ENCODE data around the gene TUBB2B. TPM values are rescaled to one million over a fixed set of nuclear protein-coding genes. Genes with fewer than 3 reads are reported as not detected.
A peak's percentile ranks its signal among the peaks of the same experiment; 100 is the strongest.

The TUBB2B gene
- total RNA-seq, 2 donors from 2014 or later = 253 to 304 TPM

DNA sequence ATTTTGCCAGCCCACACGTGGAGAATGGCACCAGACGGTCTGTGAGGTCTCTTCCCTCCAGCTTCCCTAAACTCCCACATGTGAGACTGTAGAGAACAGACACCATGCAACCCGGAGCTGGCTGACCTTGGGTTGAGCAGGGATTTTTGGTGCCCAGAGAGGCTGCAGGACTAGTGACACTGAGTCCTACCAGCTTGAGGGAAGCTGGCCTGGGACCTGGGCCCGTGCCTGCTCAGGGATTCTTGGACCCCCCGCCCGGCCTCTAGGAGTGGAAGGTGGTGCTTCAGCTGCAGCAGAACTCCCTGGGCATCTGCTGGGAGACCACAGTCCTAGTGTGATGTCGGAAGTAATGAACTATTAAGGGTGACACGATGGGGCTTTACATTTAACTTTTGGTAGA, 34.5 kb upstream of the TUBB2B start:
- Histone ChIP-seq H3K9ac (ENCODE audit: extremely low read depth, low read length, poor library complexity, severe bottlenecking) (no peak overlapping the region), H3K27ac (ENCODE audit: low read depth, low read length) (no peak overlapping the region), H3K27me3 (ENCODE audit: control insufficient read depth, insufficient read depth, low read length, poor library complexity, severe bottlenecking) (no peaks in the 10 kb centered on the region), H3K36me3 (ENCODE audit: control insufficient read depth, insufficient read depth, low read length) (no peaks in the 10 kb centered on the region), H3K9me3 (ENCODE audit: control insufficient read depth, low read length) (no peaks in the 10 kb centered on the region), H3K4me3 (ENCODE audit: low read length) (no peak overlapping the region), H3K4me1 (ENCODE audit: control insufficient read depth, insufficient read depth, low read length) (no peaks in the 10 kb centered on the region)
- H3K9me3 Mint-ChIP-seq = no peaks in the 10 kb centered on the region
- peaks cover 12% of the 10 kb centered on the region for H3K36me3 Mint-ChIP-seq (ENCODE audit: low read depth)
- WGBS, 2 experiments (ENCODE audit: insufficient coverage in 1 of 2, insufficient read length in 1 of 2) = 78 to 100% methylated on average over 2 to 8 of the region's 8 CpGs
- H3K4me3 Mint-ChIP-seq = no peak overlapping the region
- DNase-seq = no peak
- H3K27ac Mint-ChIP-seq = no peak overlapping the region
- peaks cover 15% of the 10 kb centered on the region for H3K27me3 Mint-ChIP-seq (ENCODE audit: insufficient read depth)
- H3K4me1 Mint-ChIP-seq = peaks cover 13% of the 10 kb centered on the region
- TF ChIP-seq, protein P1, sequence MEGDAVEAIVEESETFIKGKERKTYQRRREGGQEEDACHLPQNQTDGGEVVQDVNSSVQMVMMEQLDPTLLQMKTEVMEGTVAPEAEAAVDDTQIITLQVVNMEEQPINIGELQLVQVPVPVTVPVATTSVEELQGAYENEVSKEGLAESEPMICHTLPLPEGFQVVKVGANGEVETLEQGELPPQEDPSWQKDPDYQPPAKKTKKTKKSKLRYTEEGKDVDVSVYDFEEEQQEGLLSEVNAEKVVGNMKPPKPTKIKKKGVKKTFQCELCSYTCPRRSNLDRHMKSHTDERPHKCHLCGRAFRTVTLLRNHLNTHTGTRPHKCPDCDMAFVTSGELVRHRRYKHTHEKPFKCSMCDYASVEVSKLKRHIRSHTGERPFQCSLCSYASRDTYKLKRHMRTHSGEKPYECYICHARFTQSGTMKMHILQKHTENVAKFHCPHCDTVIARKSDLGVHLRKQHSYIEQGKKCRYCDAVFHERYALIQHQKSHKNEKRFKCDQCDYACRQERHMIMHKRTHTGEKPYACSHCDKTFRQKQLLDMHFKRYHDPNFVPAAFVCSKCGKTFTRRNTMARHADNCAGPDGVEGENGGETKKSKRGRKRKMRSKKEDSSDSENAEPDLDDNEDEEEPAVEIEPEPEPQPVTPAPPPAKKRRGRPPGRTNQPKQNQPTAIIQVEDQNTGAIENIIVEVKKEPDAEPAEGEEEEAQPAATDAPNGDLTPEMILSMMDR (conservative IDR thresholded peaks at IDR 0.05) = no peak

DNA sequence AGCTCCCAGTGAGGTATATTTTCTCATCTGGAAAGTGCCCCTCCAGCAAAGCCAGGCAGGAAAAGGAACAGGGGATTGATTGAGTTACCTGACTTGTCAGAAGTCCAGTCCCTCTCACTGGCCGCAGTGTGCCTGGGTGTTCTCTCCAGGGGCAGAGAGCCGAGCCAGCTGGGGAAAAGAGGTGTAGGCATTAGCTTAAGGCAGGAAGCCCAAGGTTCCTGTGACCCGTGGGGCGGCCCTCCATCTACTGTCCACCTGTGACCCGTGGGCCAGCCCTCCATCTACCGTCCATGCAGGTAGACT, 34.0 kb upstream of the TUBB2B start:
- WGBS, 2 experiments (ENCODE audit: insufficient coverage in 1 of 2, insufficient read length in 1 of 2) = 62 to 63% methylated on average over 6 of the region's 6 CpGs
- H3K4me3 Mint-ChIP-seq = no peak overlapping the region
- no peak overlapping the region for H3K27ac Mint-ChIP-seq

DNA sequence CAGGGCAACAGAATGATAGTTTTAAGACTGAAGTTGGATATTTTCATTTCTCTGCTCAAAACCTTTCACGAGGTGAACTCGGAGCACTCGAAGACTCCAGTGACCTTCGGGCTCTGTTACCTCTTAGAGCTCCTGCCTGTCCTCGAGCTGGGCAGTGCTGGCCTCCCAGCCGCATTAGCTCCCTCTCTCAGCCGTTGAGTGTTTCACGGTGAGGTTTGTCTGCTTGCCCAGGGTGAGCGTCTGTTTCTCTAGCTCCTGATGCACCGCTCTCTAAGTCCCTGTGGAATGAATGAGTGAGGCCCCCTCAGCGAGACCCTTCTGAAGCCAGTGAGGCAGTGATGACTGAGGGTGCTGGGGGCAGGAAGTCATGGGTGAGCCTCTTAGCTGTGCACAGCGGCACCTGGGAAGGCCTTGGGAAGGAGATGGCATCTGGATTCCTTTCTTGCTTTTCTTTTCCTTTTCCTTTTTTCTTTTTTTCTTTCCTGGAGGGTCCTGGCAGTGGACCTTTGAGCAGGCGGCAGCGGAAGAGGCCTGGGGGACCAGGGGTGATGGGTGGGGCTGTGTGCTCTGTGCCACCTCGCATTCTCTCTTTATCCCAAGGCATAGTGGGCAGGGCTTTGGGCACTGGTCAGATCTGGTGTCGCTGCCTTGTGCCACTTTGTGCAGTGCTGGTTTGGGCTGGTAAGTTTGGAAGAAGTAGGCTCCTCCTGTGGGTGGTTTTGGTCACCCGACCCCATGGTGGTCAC, 33.5 kb upstream of the TUBB2B start:
- peaks cover 25% of the 10 kb centered on the region for H3K27me3 Mint-ChIP-seq (ENCODE audit: insufficient read depth)
- H3K36me3 Mint-ChIP-seq (ENCODE audit: low read depth) = peaks cover 7% of the 10 kb centered on the region
- no peak for DNase-seq
- H3K4me3 Mint-ChIP-seq = peak overlapping the region; percentile 90
- H3K9me3 ChIP-seq (ENCODE audit: control insufficient read depth, low read length) = no peaks in the 10 kb centered on the region
- H3K27ac Mint-ChIP-seq = no peak overlapping the region
- H3K4me3 ChIP-seq (ENCODE audit: low read length) = no peak overlapping the region
- H3K4me1 Mint-ChIP-seq = peaks cover 13% of the 10 kb centered on the region
- H3K9ac ChIP-seq (ENCODE audit: extremely low read depth, low read length, poor library complexity, severe bottlenecking) = no peak overlapping the region
- H3K27me3 ChIP-seq (ENCODE audit: control insufficient read depth, insufficient read depth, low read length, poor library complexity, severe bottlenecking) = peaks cover 8% of the 10 kb centered on the region
- H3K4me1 ChIP-seq (ENCODE audit: control insufficient read depth, insufficient read depth, low read length) = no peaks in the 10 kb centered on the region
- WGBS, 2 experiments (ENCODE audit: insufficient coverage in 1 of 2, insufficient read length in 1 of 2) = 73 to 83% methylated on average over 10 to 17 of the region's 17 CpGs
- H3K27ac ChIP-seq (ENCODE audit: low read depth, low read length) = no peak overlapping the region
- no peaks in the 10 kb centered on the region for H3K9me3 Mint-ChIP-seq
- TF ChIP-seq, protein P1 (conservative IDR thresholded peaks at IDR 0.05) = no peak
- H3K36me3 ChIP-seq (ENCODE audit: control insufficient read depth, insufficient read depth, low read length) = no peaks in the 10 kb centered on the region

More for the DNA sequence above, 34.0 kb upstream of the TUBB2B start:
- Histone ChIP-seq H3K9ac (ENCODE audit: extremely low read depth, low read length, poor library complexity, severe bottlenecking) (no peak overlapping the region), H3K27ac (ENCODE audit: low read depth, low read length) (no peak overlapping the region), H3K4me3 (ENCODE audit: low read length) (no peak overlapping the region), H3K27me3 (ENCODE audit: control insufficient read depth, insufficient read depth, low read length, poor library complexity, severe bottlenecking) (peaks cover 3% of the 10 kb centered on the region), H3K9me3 (ENCODE audit: control insufficient read depth, low read length) (no peaks in the 10 kb centered on the region), H3K4me1 (ENCODE audit: control insufficient read depth, insufficient read depth, low read length) (no peaks in the 10 kb centered on the region), H3K36me3 (ENCODE audit: control insufficient read depth, insufficient read depth, low read length) (no peaks in the 10 kb centered on the region)
- Mint-ChIP-seq H3K4me1 (peaks cover 13% of the 10 kb centered on the region), H3K27me3 (ENCODE audit: insufficient read depth) (peaks cover 20% of the 10 kb centered on the region), H3K36me3 (ENCODE audit: low read depth) (peaks cover 10% of the 10 kb centered on the region), H3K9me3 (no peaks in the 10 kb centered on the region)
- no peak for DNase-seq
- TF ChIP-seq, protein P1 (conservative IDR thresholded peaks at IDR 0.05) = no peak
